CD4-positive, alpha-beta T cell (primary cell): ENCODE measurements around the gene DCLRE1C. TPM values are rescaled to one million over a fixed set of nuclear protein-coding genes. Genes with fewer than 3 reads are reported as not detected.

ENCODE experiments used
- ATAC-seq: fragments of 200-7000 bp; cut with Tn5 transposase; one replicate; pipeline ENCODE4 v1.10.0; 2022; ENCODE audit warnings: mild to moderate bottlenecking; ENCODE audit not compliant: poor library complexity
- CTCF ChIA-PET: fragments of 350-600 bp; sonication (Branson Sonifier 250); formaldehyde crosslinking; loops from one replicate; lab custom pipeline; 2021; ENCODE audit warnings: antibody characterized with exemption, inconsistent platforms; lab: Charles Lee
- POLR2A ChIA-PET: fragments of 350-600 bp; sonication (Branson Sonifier 250); formaldehyde crosslinking; loops from one replicate; lab custom pipeline; 2021; ENCODE audit warnings: antibody characterized with exemption, inconsistent platforms; lab: Charles Lee
- DNase-seq, 14 experiments: peaks; one replicate each; pipeline ENCODE4 v3.0.0-alpha.2; 2013 to 2020; ENCODE audit warnings: mixed read lengths in 2 of 14
- H3K27ac ChIP-seq, 2 donors: one replicate each; pipeline versions ENCODE4 v1.5.1 to v1.7.0; 2013; ENCODE audit warnings: low read length in 2 of 2, low read depth in 1 of 2, mild to moderate bottlenecking in 1 of 2
- H3K27me3 ChIP-seq, 2 experiments: 1 replicate in 1 of 2; 2 replicates in 1 of 2; pipeline versions ENCODE4 v1.6.1 to v1.7.0; 2013; ENCODE audit warnings: low read length in 2 of 2, control low read depth in 1 of 2, mild to moderate bottlenecking in 1 of 2, moderate library complexity in 1 of 2; ENCODE audit not compliant: insufficient read depth in 2 of 2, control insufficient read depth in 1 of 2
- H3K36me3 ChIP-seq: one replicate; pipeline ENCODE4 v1.6.1; 2013; ENCODE audit warnings: low read length, control low read depth; ENCODE audit not compliant: insufficient read depth
- H3K4me1 ChIP-seq: one replicate; pipeline ENCODE4 v1.6.1; 2013; ENCODE audit warnings: low read length, control low read depth; ENCODE audit not compliant: insufficient read depth
- H3K4me3 ChIP-seq: one replicate; pipeline ENCODE4 v1.5.1; 2013; ENCODE audit warnings: mild to moderate bottlenecking, low read length, moderate library complexity
- H3K9me3 ChIP-seq, 2 experiments: 1 replicate in 1 of 2; 2 replicates in 1 of 2; pipeline versions ENCODE4 v1.6.1 to v1.7.0; 2013; ENCODE audit warnings: low read length in 2 of 2, mild to moderate bottlenecking in 2 of 2, control low read depth in 1 of 2, moderate library complexity in 1 of 2; ENCODE audit not compliant: control insufficient read depth in 1 of 2, insufficient read depth in 1 of 2
- H3K27ac Mint-ChIP-seq: one replicate; pipeline ENCODE4 v1.8.0; 2020; ENCODE audit warnings: mixed read lengths
- H3K27me3 Mint-ChIP-seq: one replicate; pipeline ENCODE4 v1.8.0; 2021; ENCODE audit warnings: mixed read lengths
- H3K36me3 Mint-ChIP-seq: one replicate; pipeline ENCODE4 v1.8.0; 2021; ENCODE audit warnings: low read depth, mixed read lengths
- H3K4me1 Mint-ChIP-seq: one replicate; pipeline ENCODE4 v1.8.0; 2021; ENCODE audit warnings: low read depth, mixed read lengths
- H3K4me3 Mint-ChIP-seq: one replicate; pipeline ENCODE4 v1.8.0; 2020; ENCODE audit warnings: mild to moderate bottlenecking, mixed read lengths
- H3K9me3 Mint-ChIP-seq: one replicate; pipeline ENCODE4 v1.8.0; 2020; ENCODE audit warnings: mixed read lengths
- intact Hi-C, 2 experiments: fragments of 100-400 bp; cut with DNase I in 1 of 2; cut with micrococcal nuclease in 1 of 2; formaldehyde crosslinking; loops; one replicate each; pipeline versions ENCODE4 v1.15.1 to v1.9.0; 2023 to 2025; cut with DNase I, micrococcal nuclease
- total RNA-seq, 174 experiments: library from RNA in 2 of 174; stranded (reverse) in 2 of 174; gene quantifications; one replicate each; pipeline ENCODE4 v1.2.3 and lab custom pipeline; 2021 to 2026
- TF ChIP-seq, protein P1 (sequence below): fragments of 200-600 bp; IDR thresholded peaks from one replicate; pipeline ENCODE4 v1.8.0; 2022; ENCODE audit warnings: antibody characterized with exemption, mild to moderate bottlenecking

Gene DCLRE1C
- total RNA-seq, 2 experiments from 2014 or later, result 11.0 to 15.4 TPM

DNA sequence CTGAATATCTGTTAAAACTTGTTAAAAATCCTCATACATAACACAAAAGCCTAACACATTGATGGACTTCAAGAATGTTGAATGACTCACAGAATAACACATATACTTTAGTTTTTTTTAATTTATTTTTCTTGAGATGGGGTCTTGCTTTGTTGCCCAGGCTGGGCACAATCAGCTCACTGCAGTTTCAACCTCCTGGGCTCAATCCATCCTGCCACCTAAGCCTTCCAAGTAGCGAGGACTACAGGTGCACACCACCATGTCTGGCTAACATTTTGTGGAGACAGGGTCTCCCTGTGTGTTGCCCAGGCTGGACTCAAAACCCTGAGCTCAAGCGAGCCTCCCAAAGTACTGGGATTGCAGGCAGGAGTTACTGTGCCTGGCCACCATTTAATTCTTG is 47.1 kb downstream of the DCLRE1C start:
- Mint-ChIP-seq H3K9me3 (peaks cover 2% of the 10 kb centered on the region), H3K36me3 (peaks cover 56% of the 10 kb centered on the region), H3K4me3 (no peak overlapping the region), H3K27me3 (no peaks in the 10 kb centered on the region), H3K27ac (peak overlapping the region; percentile 39), H3K4me1 (peaks cover 35% of the 10 kb centered on the region)
- peaks cover 40% of the 10 kb centered on the region for H3K36me3 ChIP-seq
- DNase-seq, result no peak
- no peak overlapping the region for H3K4me3 ChIP-seq
- H3K27me3 ChIP-seq, result no peaks in the 10 kb centered on the region
- TF ChIP-seq, protein P1, sequence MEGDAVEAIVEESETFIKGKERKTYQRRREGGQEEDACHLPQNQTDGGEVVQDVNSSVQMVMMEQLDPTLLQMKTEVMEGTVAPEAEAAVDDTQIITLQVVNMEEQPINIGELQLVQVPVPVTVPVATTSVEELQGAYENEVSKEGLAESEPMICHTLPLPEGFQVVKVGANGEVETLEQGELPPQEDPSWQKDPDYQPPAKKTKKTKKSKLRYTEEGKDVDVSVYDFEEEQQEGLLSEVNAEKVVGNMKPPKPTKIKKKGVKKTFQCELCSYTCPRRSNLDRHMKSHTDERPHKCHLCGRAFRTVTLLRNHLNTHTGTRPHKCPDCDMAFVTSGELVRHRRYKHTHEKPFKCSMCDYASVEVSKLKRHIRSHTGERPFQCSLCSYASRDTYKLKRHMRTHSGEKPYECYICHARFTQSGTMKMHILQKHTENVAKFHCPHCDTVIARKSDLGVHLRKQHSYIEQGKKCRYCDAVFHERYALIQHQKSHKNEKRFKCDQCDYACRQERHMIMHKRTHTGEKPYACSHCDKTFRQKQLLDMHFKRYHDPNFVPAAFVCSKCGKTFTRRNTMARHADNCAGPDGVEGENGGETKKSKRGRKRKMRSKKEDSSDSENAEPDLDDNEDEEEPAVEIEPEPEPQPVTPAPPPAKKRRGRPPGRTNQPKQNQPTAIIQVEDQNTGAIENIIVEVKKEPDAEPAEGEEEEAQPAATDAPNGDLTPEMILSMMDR, result no peak
- intact Hi-C loops, result no loop called here
- H3K27ac ChIP-seq, result no peak overlapping the region
- CTCF ChIA-PET, result no interaction called here
- POLR2A ChIA-PET, result no interaction called here
- peaks cover 0 to 5% of the 10 kb centered on the region in 2 experiments for H3K9me3 ChIP-seq
- no peak for ATAC-seq
- no peaks in the 10 kb centered on the region for H3K4me1 ChIP-seq

DNA sequence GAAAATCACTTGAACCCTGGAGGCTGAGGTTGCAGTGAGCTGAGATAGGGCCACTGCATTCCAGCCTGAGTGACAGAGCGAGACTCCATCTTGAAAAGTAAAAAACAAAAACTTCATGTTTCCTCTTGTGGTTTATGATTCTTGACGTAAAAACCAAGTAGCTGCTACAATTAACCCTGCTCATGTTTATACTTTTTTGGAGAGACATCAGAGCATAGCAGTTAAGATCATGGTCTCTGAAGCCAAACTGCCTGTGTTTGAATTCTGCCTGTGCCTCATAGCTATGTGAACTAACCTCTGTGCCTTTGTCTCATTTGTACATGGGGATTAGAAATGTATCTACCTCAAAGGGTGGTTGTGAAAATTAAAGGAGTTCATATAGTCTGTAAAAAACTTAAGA is 48.0 kb downstream of the DCLRE1C start:
- Mint-ChIP-seq H3K4me1 (peaks cover 32% of the 10 kb centered on the region), H3K36me3 (peaks cover 47% of the 10 kb centered on the region), H3K9me3 (peaks cover 2% of the 10 kb centered on the region), H3K27ac (peak overlapping the region; percentile 72), H3K4me3 (peak overlapping the region; percentile 31), H3K27me3 (no peaks in the 10 kb centered on the region)
- H3K4me1 ChIP-seq, result no peaks in the 10 kb centered on the region
- peaks cover 0 to 5% of the 10 kb centered on the region in 2 experiments for H3K9me3 ChIP-seq
- H3K27ac ChIP-seq, result no peak overlapping the region
- no peaks in the 10 kb centered on the region for H3K27me3 ChIP-seq
- intact Hi-C loops, result loop anchor here in 1 of 2 experiments (2.0 kb wide), 2 partner anchors 27 to 49 kb away; partner anchors contain the start of genes DCLRE1C and SUV39H2
- peaks cover 32% of the 10 kb centered on the region for H3K36me3 ChIP-seq
- H3K4me3 ChIP-seq, result no peak overlapping the region
- TF ChIP-seq, protein P1, result no peak
- peak in 3 of 14 experiments; percentile 13 to 26 (median 23) for DNase-seq
- ATAC-seq, result peak; percentile 81
- CTCF ChIA-PET, result interaction anchor here (0.7 to 0.9 kb wide), 2 partner anchors 13 to 16 kb away, joined by 3 read pairs; no protein-coding TSS in a partner anchor
- POLR2A ChIA-PET, result interaction anchor here (2.4 kb wide), 1 partner anchor 67 kb away, joined by 8 read pairs; the partner anchor contains the start of genes CDNF, HSPA14 and MSANTD7

DNA sequence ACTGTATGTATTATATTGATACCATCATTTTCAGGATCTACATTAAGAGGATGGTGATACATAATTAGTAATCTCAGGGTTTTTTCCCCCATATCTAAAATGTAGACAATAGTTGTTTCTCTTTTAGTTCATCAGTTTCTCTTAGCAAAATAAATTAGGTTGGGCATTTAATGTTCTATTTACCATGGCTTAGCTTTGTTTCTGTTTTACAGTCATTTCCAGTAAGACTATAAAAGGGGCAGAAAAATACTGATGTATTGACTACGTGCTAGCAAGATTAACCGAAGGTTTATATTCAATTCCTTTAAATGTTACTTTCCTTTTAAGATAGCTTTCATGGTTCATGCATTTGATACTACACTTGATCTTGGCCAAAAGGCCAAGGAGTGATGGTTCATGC is 49.0 kb downstream of the DCLRE1C start:
- no peaks in the 10 kb centered on the region for H3K4me1 ChIP-seq
- Mint-ChIP-seq H3K27me3 (no peaks in the 10 kb centered on the region), H3K9me3 (peaks cover 2% of the 10 kb centered on the region), H3K4me3 (no peak overlapping the region), H3K4me1 (peaks cover 32% of the 10 kb centered on the region), H3K27ac (peak overlapping the region; percentile 72), H3K36me3 (peaks cover 45% of the 10 kb centered on the region)
- peaks cover 25% of the 10 kb centered on the region for H3K36me3 ChIP-seq
- no peaks in the 10 kb centered on the region for H3K27me3 ChIP-seq
- TF ChIP-seq, protein P1, result no peak
- CTCF ChIA-PET, result interaction anchor here (0.6 to 0.9 kb wide), 4 partner anchors 15 to 1616 kb away, joined by 3 to 5 read pairs (median 4); no protein-coding TSS in a partner anchor
- no peak overlapping the region for H3K27ac ChIP-seq
- POLR2A ChIA-PET, result interaction anchor here (1.0 to 2.4 kb wide), 2 partner anchors 49 to 66 kb away, joined by 5 to 8 read pairs; partner anchors contain the start of genes CDNF, DCLRE1C, HSPA14 and MSANTD7
- ATAC-seq, result no peak
- intact Hi-C loops, result loop anchor here in 1 of 2 experiments (2.0 kb wide), 2 partner anchors 26 to 50 kb away; partner anchors contain the start of genes DCLRE1C and SUV39H2
- H3K9me3 ChIP-seq, result peaks cover 0 to 5% of the 10 kb centered on the region in 2 experiments
- DNase-seq, result no peak
- no peak overlapping the region for H3K4me3 ChIP-seq
